GM23248 (cell line): ENCODE measurements around the gene EVA1B.

Experiments used
- EZH2 ChIP-seq: fragments of 200-600 bp; sonication (generic); IDR thresholded peaks from 2 replicates; pipeline ENCODE4 v1.6.1; 2018; ENCODE audit warnings: antibody characterized with exemption, mild to moderate bottlenecking; ENCODE audit not compliant: insufficient read depth, poor library complexity, severe bottlenecking
- EZH2phosphoT487 ChIP-seq: fragments of 200-600 bp; sonication (generic); IDR thresholded peaks from 2 replicates; pipeline ENCODE4 v1.6.1; 2018; ENCODE audit warnings: antibody characterized with exemption, moderate library complexity, mild to moderate bottlenecking, low read depth; ENCODE audit not compliant: insufficient read depth

DNA sequence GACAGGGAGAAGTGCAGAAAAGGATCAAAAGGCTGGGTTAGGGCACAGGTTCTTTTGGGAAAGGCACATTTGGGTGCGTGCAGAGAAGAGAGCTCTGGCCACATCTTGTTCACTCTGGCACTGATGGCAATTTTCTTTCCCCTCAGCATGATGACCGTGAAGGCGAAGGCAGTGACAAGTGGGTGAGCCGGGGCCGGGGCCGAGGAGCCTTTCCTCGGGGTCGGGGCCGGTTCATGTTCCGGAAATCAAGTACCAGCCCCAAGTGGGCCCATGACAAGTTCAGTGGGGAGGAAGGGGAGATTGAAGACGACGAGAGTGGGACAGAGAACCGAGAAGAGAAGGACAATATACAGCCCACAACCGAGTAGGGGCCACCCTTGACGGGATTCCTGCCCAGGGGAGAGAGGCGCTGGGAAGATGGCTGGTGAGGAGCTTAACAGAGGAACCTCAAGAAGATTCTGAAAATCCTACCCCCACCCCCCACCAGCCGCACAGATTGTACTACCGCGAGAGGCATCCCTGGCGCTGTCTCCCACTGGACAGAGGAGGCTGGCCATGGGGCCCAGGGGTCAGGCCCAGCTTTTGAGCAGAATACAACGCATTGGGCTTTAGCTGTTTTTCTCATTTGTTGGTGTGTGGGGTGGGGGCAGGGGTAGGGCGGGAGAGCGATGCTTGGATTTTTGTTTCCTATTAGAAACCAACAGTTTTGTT, 19.6 kb downstream of the EVA1B start:
- TF ChIP-seq EZH2 (no peak), EZH2phosphoT487 (no peak)
